MCF 10A (cell line): ENCODE data around the gene GJA5. TPM values are rescaled to one million over a fixed set of nuclear protein-coding genes. Genes with fewer than 3 reads are reported as not detected.

Experiments used
- BruUV-seq: library from RNA; stranded (reverse); fragments of 400-500 nt; replicated peaks from 2 replicates; lab custom pipeline; 2021; lab: Mats Ljungman, UMichigan
- CTCF ChIA-PET: fragments of 300-600 bp; sonication (Branson Sonifier 250); formaldehyde crosslinking; extraction: SDS; loops from one replicate; lab custom pipeline; 2021; ENCODE audit warnings: antibody characterized with exemption, inconsistent platforms; lab: Yijun Ruan, JAX
- POLR2A ChIA-PET: fragments of 300-600, 350-650 bp; sonication (Branson Sonifier 250); formaldehyde crosslinking; extraction: SDS; loops from one replicate; lab custom pipeline; 2020; ENCODE audit warnings: antibody characterized with exemption, inconsistent platforms; lab: Yijun Ruan, JAX
- DNase-seq: peaks from one replicate; pipeline ENCODE4 v3.0.0-alpha.2; 2018; ENCODE audit not compliant: unreplicated experiment
- H3K27ac Mint-ChIP-seq: one replicate; pipeline ENCODE4 v1.8.0; 2022; ENCODE audit warnings: mild to moderate bottlenecking, low read depth, mixed read lengths; ENCODE audit not compliant: unreplicated experiment
- H3K27me3 Mint-ChIP-seq: one replicate; pipeline ENCODE4 v1.8.0; 2022; ENCODE audit warnings: mixed read lengths; ENCODE audit not compliant: insufficient read depth, unreplicated experiment
- H3K36me3 Mint-ChIP-seq: one replicate; pipeline ENCODE4 v1.8.0; 2022; ENCODE audit warnings: mild to moderate bottlenecking, moderate library complexity, mixed read lengths; ENCODE audit not compliant: insufficient read depth, unreplicated experiment
- H3K4me1 Mint-ChIP-seq: one replicate; pipeline ENCODE4 v1.8.0; 2022; ENCODE audit warnings: mixed read lengths; ENCODE audit not compliant: insufficient read depth, unreplicated experiment
- H3K4me3 Mint-ChIP-seq: one replicate; pipeline ENCODE4 v1.8.0; 2022; ENCODE audit warnings: mild to moderate bottlenecking, moderate library complexity, mixed read lengths; ENCODE audit not compliant: unreplicated experiment
- H3K9me3 Mint-ChIP-seq: one replicate; pipeline ENCODE4 v1.8.0; 2022; ENCODE audit warnings: mixed read lengths; ENCODE audit not compliant: unreplicated experiment
- intact Hi-C: fragments of 100-400 bp; cut with micrococcal nuclease; formaldehyde crosslinking; loops from 2 replicates; pipeline ENCODE4 v1.14.1; 2022
- total RNA-seq: library from RNA; stranded (reverse); gene quantifications from 2 replicates; pipeline ENCODE4 v1.2.3, GENCODE V29; 2022
- TF ChIP-seq, protein P1 (sequence below): fragments of 200-600 bp; IDR thresholded peaks from one replicate; pipeline ENCODE4 v1.8.0; 2022; ENCODE audit warnings: antibody characterized with exemption, mild to moderate bottlenecking; ENCODE audit not compliant: unreplicated experiment

The GJA5 gene
- total RNA-seq, 1 experiment from 2014 or later, result 0.28 TPM

DNA sequence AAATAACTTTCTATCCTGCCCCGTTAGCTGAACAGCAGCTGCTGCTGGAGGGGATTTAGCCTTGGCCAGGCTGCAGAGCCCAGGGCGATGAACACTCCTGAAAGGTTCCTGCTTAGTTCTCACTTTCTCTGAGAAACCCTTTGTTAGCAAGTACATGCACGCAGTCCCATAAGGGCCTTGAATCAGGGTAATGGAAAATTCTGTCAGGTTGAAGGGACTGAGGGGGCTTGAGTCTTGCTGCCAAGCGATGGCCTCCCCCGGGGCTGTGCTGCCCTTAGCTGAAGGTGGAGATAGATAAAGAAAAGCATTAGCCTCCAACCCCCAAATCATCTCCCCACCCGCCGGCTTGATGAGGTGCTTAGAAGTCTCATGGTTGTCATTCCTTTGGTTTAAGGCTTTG, 7.9 kb downstream of the GJA5 start:
- TF ChIP-seq, protein P1, sequence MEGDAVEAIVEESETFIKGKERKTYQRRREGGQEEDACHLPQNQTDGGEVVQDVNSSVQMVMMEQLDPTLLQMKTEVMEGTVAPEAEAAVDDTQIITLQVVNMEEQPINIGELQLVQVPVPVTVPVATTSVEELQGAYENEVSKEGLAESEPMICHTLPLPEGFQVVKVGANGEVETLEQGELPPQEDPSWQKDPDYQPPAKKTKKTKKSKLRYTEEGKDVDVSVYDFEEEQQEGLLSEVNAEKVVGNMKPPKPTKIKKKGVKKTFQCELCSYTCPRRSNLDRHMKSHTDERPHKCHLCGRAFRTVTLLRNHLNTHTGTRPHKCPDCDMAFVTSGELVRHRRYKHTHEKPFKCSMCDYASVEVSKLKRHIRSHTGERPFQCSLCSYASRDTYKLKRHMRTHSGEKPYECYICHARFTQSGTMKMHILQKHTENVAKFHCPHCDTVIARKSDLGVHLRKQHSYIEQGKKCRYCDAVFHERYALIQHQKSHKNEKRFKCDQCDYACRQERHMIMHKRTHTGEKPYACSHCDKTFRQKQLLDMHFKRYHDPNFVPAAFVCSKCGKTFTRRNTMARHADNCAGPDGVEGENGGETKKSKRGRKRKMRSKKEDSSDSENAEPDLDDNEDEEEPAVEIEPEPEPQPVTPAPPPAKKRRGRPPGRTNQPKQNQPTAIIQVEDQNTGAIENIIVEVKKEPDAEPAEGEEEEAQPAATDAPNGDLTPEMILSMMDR, result no peak
- H3K36me3 Mint-ChIP-seq, result no peaks in the 10 kb centered on the region
- no peaks in the 10 kb centered on the region for H3K9me3 Mint-ChIP-seq
- H3K27me3 Mint-ChIP-seq, result no peaks in the 10 kb centered on the region
- H3K27ac Mint-ChIP-seq, result no peak overlapping the region
- no peak overlapping the region for H3K4me3 Mint-ChIP-seq
- intact Hi-C loops, result no loop called here
- DNase-seq, result no peak
- BruUV-seq, result no TSS peak
- peaks cover 17% of the 10 kb centered on the region for H3K4me1 Mint-ChIP-seq
- CTCF ChIA-PET, result interaction anchor here (0.5 to 2.0 kb wide), 9 partner anchors 13 to 1987 kb away, joined by 3 to 6 read pairs (median 3); no protein-coding TSS in a partner anchor
- POLR2A ChIA-PET, result interaction anchor here (0.8 to 1.1 kb wide), 2 partner anchors 11 to 82 kb away, joined by 3 to 4 read pairs; partner anchors contain the start of gene ACP6

DNA sequence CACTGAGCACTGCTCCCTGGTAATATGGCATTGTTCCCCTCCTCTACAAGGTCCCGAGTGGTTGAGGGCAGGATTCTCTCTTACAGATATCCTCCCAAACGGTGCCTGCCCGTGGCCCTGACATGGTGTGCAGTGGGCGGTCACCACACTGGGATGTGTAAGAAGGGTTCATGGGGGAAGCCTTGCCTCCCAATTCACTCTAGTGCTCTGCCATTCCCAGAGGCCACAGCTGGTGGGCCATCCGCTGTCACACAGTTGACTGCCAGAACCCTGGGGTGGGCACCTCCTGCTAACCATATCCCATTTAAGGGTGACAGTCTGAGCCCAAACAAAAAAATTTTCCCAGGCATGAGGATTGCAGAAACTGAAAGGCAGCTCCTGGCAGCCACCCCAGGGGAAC, 9.1 kb downstream of the GJA5 start:
- no peak for DNase-seq
- ChIA-PET POLR2A (no interaction called here), CTCF (interaction anchor here (0.6 to 1.3 kb wide), 2 partner anchors 42 to 110 kb away, joined by 3 to 4 read pairs; no protein-coding TSS in a partner anchor)
- intact Hi-C loops, result no loop called here
- Mint-ChIP-seq H3K27me3 (no peaks in the 10 kb centered on the region), H3K9me3 (no peaks in the 10 kb centered on the region), H3K4me3 (no peak overlapping the region), H3K27ac (no peak overlapping the region), H3K36me3 (no peaks in the 10 kb centered on the region), H3K4me1 (peaks cover 7% of the 10 kb centered on the region)
- TF ChIP-seq, protein P1, result no peak
- no TSS peak for BruUV-seq

DNA sequence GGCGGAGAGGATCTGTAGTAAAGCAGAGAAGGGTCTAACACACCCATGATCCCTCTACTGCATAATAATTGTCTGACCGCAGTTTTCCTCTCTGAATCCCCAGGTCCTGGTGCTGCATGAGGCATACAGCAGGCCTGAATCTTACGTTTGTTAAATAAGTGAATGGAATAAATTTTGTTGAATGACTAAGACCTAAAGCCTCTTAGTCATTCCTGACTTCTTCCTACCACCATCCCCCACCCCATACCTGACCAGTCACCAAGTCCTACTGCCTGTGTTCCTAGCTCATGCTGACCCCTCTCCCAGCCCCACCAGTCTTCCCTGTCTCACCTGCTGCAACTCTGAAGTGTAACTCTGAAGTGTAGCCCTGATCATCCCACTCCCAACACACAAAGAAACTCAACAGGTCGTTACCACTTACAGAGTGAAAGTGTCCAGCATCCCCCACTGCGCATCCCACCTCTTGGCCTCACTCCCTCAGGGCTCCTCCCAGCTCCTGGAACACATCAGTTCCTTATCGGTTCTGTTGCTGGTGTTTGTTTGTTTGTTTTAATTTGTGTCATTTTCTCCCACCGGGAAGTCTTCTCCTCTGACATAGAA, 9.7 kb downstream of the GJA5 start:
- Mint-ChIP-seq H3K27ac (no peak overlapping the region), H3K27me3 (no peaks in the 10 kb centered on the region), H3K4me1 (peaks cover 7% of the 10 kb centered on the region), H3K4me3 (no peak overlapping the region), H3K9me3 (no peaks in the 10 kb centered on the region), H3K36me3 (no peaks in the 10 kb centered on the region)
- TF ChIP-seq, protein P1, result no peak
- POLR2A ChIA-PET, result no interaction called here
- no peak for DNase-seq
- no TSS peak for BruUV-seq
- CTCF ChIA-PET, result no interaction called here
- intact Hi-C loops, result no loop called here

DNA sequence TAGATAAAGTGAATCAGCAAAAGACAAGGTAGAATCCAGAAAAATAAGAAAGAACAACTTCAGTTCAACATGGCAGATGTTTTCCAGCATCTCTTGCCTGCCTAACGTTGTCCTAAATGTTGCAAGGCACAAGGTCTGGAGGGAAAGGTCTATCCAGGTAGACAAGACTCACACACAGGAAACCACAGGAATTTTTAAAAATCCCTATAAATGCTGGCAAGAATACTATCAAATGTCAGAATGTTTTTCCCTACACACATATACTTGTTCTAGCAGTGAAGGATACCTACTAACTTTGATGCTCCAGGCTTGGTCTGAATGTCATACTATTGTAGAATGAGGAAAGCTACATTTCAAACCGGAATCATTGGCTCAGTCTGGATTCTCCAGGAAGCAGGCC, 10.6 kb downstream of the GJA5 start:
- TF ChIP-seq, protein P1, result no peak
- DNase-seq, result no peak
- Mint-ChIP-seq H3K27ac (no peak overlapping the region), H3K27me3 (no peaks in the 10 kb centered on the region), H3K36me3 (no peaks in the 10 kb centered on the region), H3K4me3 (no peak overlapping the region), H3K9me3 (no peaks in the 10 kb centered on the region), H3K4me1 (peaks cover 7% of the 10 kb centered on the region)
- POLR2A ChIA-PET, result no interaction called here
- intact Hi-C loops, result no loop called here
- CTCF ChIA-PET, result no interaction called here
- BruUV-seq, result no TSS peak
